Measurements from ENCODE around the gene DISP2. TPM values are rescaled to one million over a fixed set of nuclear protein-coding genes. Genes with fewer than 3 reads are reported as not detected.

DISP2 gene
- polyA plus RNA-seq, 3 donors from 2014 or later: 0.03 to 1.1 (median 0.38) TPM

DNA sequence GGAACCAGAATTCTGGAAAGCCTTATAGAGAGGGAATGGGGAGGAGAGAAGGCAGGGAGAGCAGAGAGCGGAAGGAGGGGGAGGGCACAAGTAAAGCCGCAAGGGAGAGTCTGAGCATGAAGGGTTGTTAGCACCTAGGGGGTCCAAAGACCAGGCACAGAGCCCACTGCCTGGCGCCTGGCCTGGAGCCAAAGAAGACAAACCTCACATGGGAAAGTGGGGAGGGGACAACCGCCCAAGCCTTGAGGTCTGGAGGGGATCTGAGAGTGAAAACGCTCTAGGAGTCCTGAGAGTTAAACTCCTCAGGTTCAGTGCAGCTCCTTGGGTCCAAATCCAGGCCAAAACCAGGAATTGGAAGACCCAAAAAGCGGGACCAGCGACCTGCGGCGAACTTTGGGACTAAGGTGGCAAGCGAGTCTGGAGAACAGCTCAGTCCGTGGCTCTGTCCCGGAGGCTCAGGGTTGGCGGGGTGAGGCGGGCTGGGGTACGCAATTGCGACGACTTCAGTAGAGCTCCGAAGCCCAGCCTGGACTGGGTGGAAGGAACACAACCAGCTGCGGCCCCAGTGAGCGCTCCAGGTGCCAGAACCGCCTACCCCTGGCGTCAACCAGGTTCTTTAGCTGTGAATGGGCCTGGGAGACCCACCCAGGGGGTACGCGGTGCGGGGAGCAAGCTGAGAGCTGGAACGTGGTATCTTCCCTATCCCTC is 35.3 kb upstream of the DISP2 start:
- DNase-seq: no peak
- Mint-ChIP-seq H3K36me3 (peaks cover 0 to 4% (median 0%) of the 10 kb centered on the region in 3 donors), H3K27me3 (ENCODE audit: low read depth in 3 of 3) (peaks cover 5 to 8% (median 6%) of the 10 kb centered on the region in 3 donors), H3K4me1 (peaks cover 48 to 52% of the 10 kb centered on the region in 2 donors), H3K4me3 (peak overlapping the region; percentile 60 to 89 (median 86)), H3K9me3 (no peaks in the 10 kb centered on the region), H3K27ac (peak overlapping the region; percentile 44 to 90 (median 76))

- peaks cover 0 to 4% (median 0%) of the 10 kb centered on the region in 3 donors for H3K36me3 Mint-ChIP-seq
- peak within 1 kb of the TSS; percentile 44 to 90 (median 76) for H3K27ac Mint-ChIP-seq
- no peaks in the 10 kb centered on the region for H3K9me3 Mint-ChIP-seq
- H3K4me1 Mint-ChIP-seq: peaks cover 56 to 57% of the 10 kb centered on the region in 2 donors
- peak; percentile 88 to 93 (median 92) for DNase-seq
- H3K27me3 Mint-ChIP-seq (ENCODE audit: low read depth in 3 of 3): peaks cover 6 to 8% (median 6%) of the 10 kb centered on the region in 3 donors
- H3K4me3 Mint-ChIP-seq: peak within 1 kb of the TSS; percentile 82 to 89 (median 86)
Measured at GRCh38 chr15:40323239-40323952, 34.6 kb upstream of the DISP2 start, which contains the start of gene INAFM2. Gene INAFM2 (plus strand): TSS chr15:40323692. CDS start chr15:40324056, 364 bp downstream.

- H3K27me3 Mint-ChIP-seq (ENCODE audit: low read depth in 3 of 3): peaks cover 6 to 8% (median 6%) of the 10 kb centered on the region in 3 donors
- H3K36me3 Mint-ChIP-seq: peaks cover 0 to 4% (median 0%) of the 10 kb centered on the region in 3 donors
- peak overlapping the region in 2 of 6 donors; percentile 20 to 46 for H3K27ac Mint-ChIP-seq
- no peaks in the 10 kb centered on the region for H3K9me3 Mint-ChIP-seq
- DNase-seq: peak in 1 of 3 donors; percentile 37
- H3K4me1 Mint-ChIP-seq: peaks cover 56 to 64% of the 10 kb centered on the region in 2 donors
- peak overlapping the region; percentile 77 to 82 (median 80) for H3K4me3 Mint-ChIP-seq
Measured at GRCh38 chr15:40323953-40324937, 33.8 kb upstream of the DISP2 start.

DNA sequence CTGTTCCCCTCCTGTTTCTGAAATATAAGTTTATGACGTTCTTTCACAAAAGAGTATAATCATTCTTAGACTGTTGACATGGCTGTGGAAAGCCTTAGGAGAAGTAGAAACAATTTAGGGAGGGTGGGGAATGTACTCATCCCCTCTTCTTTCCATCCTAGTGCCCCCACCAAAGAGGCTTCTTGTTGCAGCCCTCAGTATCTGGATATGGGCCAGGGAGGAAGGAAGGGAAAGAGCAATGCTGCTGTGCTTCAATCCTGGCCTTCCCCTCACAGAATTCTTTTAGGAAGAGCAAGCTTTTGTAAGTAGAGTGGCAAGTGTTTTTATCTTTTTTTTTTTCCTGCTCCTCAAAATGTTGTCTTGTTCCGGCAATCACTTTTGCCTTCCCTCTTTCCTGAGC is 32.8 kb upstream of the DISP2 start:
- peaks cover 56 to 61% of the 10 kb centered on the region in 2 donors for H3K4me1 Mint-ChIP-seq
- H3K36me3 Mint-ChIP-seq: peaks cover 0 to 4% (median 0%) of the 10 kb centered on the region in 3 donors
- peak overlapping the region in 3 of 6 donors; percentile 20 to 30 (median 26) for H3K27ac Mint-ChIP-seq
- peak overlapping the region; percentile 77 to 82 (median 80) for H3K4me3 Mint-ChIP-seq
- H3K27me3 Mint-ChIP-seq (ENCODE audit: low read depth in 3 of 3): peaks cover 4 to 8% (median 6%) of the 10 kb centered on the region in 3 donors
- DNase-seq: no peak
- no peaks in the 10 kb centered on the region for H3K9me3 Mint-ChIP-seq

GRCh38 chr15:40325700-40326099 is 32.3 kb upstream of the DISP2 start:
- peaks cover 51 to 58% of the 10 kb centered on the region in 2 donors for H3K4me1 Mint-ChIP-seq
- H3K36me3 Mint-ChIP-seq: peaks cover 0 to 4% (median 0%) of the 10 kb centered on the region in 3 donors
- DNase-seq: no peak
- H3K27me3 Mint-ChIP-seq (ENCODE audit: low read depth in 3 of 3): peaks cover 4 to 8% (median 6%) of the 10 kb centered on the region in 3 donors
- H3K27ac Mint-ChIP-seq: no peak overlapping the region
- peak overlapping the region in 4 of 5 donors; percentile 30 to 82 (median 62) for H3K4me3 Mint-ChIP-seq
- no peaks in the 10 kb centered on the region for H3K9me3 Mint-ChIP-seq

DNA sequence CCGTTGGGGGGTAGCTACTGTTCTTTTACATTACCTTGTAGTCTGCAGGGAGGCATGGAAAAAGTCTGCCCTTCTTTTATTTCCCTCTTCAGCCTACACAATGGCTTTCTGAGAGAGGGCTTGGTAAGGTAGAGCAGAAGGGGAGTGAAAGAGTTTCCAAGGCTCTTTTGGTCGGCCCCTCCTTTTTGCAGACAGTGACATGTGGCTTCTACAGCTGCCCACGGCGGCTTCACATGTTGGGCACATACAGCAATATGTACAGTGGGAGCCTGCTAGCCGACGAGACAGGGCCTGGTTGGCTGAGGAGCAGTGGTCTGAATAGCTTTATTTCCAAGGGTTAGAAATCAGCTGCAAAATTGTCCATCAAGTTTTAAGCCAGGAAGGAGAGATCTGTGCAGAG is 30.6 kb upstream of the DISP2 start:
- peak overlapping the region in 1 of 6 donors; percentile 13 for H3K27ac Mint-ChIP-seq
- H3K4me1 Mint-ChIP-seq: peaks cover 43 to 44% of the 10 kb centered on the region in 2 donors
- H3K36me3 Mint-ChIP-seq: peaks cover 0 to 4% (median 0%) of the 10 kb centered on the region in 3 donors
- DNase-seq: peak in 1 of 3 donors; percentile 16
- peak overlapping the region in 1 of 5 donors; percentile 35 for H3K4me3 Mint-ChIP-seq
- peaks cover 2 to 4% (median 3%) of the 10 kb centered on the region in 3 donors for H3K27me3 Mint-ChIP-seq (ENCODE audit: low read depth in 3 of 3)
- H3K9me3 Mint-ChIP-seq: no peaks in the 10 kb centered on the region

DNA sequence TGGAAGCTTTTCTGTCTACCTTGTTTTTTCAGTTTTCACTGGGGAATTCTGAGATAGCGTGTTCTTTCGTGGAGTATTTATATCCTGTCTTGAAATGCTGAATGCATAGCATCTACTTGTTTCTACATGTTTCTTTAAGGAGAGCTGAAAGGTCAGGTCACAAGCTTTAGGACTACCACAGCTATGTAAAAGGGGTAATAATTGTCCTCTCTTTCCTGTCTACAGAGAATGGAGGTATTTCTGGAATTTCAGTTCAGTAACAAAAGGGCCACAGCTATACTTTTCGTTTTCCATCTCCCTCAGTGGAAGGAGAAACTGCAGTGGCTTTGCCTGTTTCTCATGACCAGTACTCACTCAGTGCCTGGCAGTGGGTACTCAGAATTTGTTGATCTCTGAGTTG is 29.8 kb upstream of the DISP2 start:
- peaks cover 2 to 4% (median 2%) of the 10 kb centered on the region in 3 donors for H3K27me3 Mint-ChIP-seq (ENCODE audit: low read depth in 3 of 3)
- no peak overlapping the region for H3K27ac Mint-ChIP-seq
- DNase-seq: no peak
- peaks cover 0 to 4% (median 0%) of the 10 kb centered on the region in 3 donors for H3K36me3 Mint-ChIP-seq
- no peaks in the 10 kb centered on the region for H3K9me3 Mint-ChIP-seq
- H3K4me1 Mint-ChIP-seq: peaks cover 38 to 40% of the 10 kb centered on the region in 2 donors
- peak overlapping the region in 1 of 5 donors; percentile 35 for H3K4me3 Mint-ChIP-seq

GRCh38 chr15:40328751-40329150 is 29.3 kb upstream of the DISP2 start:
- Mint-ChIP-seq H3K4me3 (no peak overlapping the region), H3K27me3 (ENCODE audit: low read depth in 3 of 3) (peaks cover 1 to 4% (median 2%) of the 10 kb centered on the region in 3 donors)

GRCh38 chr15:40329804-40330203 is 28.2 kb upstream of the DISP2 start:
- H3K4me3 Mint-ChIP-seq: no peak overlapping the region
- H3K27ac Mint-ChIP-seq: no peak overlapping the region
- no peak for DNase-seq
- H3K9me3 Mint-ChIP-seq: no peaks in the 10 kb centered on the region
- H3K4me1 Mint-ChIP-seq: peaks cover 44 to 46% of the 10 kb centered on the region in 2 donors
- H3K36me3 Mint-ChIP-seq: peaks cover 0 to 4% (median 0%) of the 10 kb centered on the region in 3 donors
- H3K27me3 Mint-ChIP-seq (ENCODE audit: low read depth in 3 of 3): peaks cover 2 to 4% (median 3%) of the 10 kb centered on the region in 3 donors

More at GRCh38 chr15:40328751-40329150, 29.3 kb upstream of the DISP2 start:
- Mint-ChIP-seq H3K4me1 (peaks cover 40 to 42% of the 10 kb centered on the region in 2 donors), H3K36me3 (peaks cover 0 to 4% (median 0%) of the 10 kb centered on the region in 3 donors), H3K9me3 (no peaks in the 10 kb centered on the region), H3K27ac (peak overlapping the region in 2 of 6 donors; percentile 40 to 50)
- no peak for DNase-seq

- H3K27ac Mint-ChIP-seq: no peak overlapping the region
- H3K4me3 Mint-ChIP-seq: no peak overlapping the region
- no peaks in the 10 kb centered on the region for H3K36me3 Mint-ChIP-seq
- H3K27me3 Mint-ChIP-seq (ENCODE audit: low read depth in 3 of 3): peaks cover 1 to 3% (median 2%) of the 10 kb centered on the region in 3 donors
- no peaks in the 10 kb centered on the region for H3K9me3 Mint-ChIP-seq
- peaks cover 38 to 40% of the 10 kb centered on the region in 2 donors for H3K4me1 Mint-ChIP-seq
- no peak for DNase-seq
Measured at GRCh38 chr15:40330368-40330836, 27.6 kb upstream of the DISP2 start.

DNA sequence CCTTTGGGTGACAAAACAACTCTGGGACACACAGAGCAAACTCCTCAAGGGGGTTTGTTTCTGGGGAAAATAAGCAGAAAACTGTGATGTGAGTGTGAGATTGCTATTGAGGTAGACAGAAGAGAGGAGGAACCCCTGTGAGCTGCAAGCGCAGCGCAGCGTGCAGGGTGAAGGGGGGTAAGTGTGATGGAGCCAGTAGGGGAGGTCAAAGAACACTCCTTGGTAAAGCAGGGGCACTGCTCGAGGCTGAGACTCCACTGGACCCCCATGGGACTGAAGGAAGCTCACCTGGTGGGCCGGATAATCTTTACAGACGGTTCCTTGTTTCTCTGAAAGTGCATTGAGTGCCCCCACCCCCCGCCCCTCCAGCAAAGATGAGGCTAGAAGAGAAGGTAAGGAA is 27.0 kb upstream of the DISP2 start:
- Mint-ChIP-seq H3K27ac (no peak overlapping the region), H3K27me3 (ENCODE audit: low read depth in 3 of 3) (peaks cover 1 to 3% (median 1%) of the 10 kb centered on the region in 3 donors), H3K9me3 (no peaks in the 10 kb centered on the region), H3K4me1 (peaks cover 33 to 34% of the 10 kb centered on the region in 2 donors), H3K4me3 (no peak overlapping the region), H3K36me3 (no peaks in the 10 kb centered on the region)
- no peak for DNase-seq

GRCh38 chr15:40331637-40332036 is 26.4 kb upstream of the DISP2 start:
- no peak overlapping the region for H3K4me3 Mint-ChIP-seq
- DNase-seq: no peak
- H3K27ac Mint-ChIP-seq: no peak overlapping the region
- peaks cover 0 to 3% (median 1%) of the 10 kb centered on the region in 3 donors for H3K27me3 Mint-ChIP-seq (ENCODE audit: low read depth in 3 of 3)
- peaks cover 29 to 32% of the 10 kb centered on the region in 2 donors for H3K4me1 Mint-ChIP-seq
- H3K36me3 Mint-ChIP-seq: no peaks in the 10 kb centered on the region
- H3K9me3 Mint-ChIP-seq: no peaks in the 10 kb centered on the region
